Measurements from ENCODE around the gene ARPP19. TPM values are rescaled to one million over a fixed set of nuclear protein-coding genes. Genes with fewer than 3 reads are reported as not detected.

The ARPP19 gene
- total and polyA plus RNA-seq, 4 donors: 35.0 to 139 (median 68.8) TPM

DNA sequence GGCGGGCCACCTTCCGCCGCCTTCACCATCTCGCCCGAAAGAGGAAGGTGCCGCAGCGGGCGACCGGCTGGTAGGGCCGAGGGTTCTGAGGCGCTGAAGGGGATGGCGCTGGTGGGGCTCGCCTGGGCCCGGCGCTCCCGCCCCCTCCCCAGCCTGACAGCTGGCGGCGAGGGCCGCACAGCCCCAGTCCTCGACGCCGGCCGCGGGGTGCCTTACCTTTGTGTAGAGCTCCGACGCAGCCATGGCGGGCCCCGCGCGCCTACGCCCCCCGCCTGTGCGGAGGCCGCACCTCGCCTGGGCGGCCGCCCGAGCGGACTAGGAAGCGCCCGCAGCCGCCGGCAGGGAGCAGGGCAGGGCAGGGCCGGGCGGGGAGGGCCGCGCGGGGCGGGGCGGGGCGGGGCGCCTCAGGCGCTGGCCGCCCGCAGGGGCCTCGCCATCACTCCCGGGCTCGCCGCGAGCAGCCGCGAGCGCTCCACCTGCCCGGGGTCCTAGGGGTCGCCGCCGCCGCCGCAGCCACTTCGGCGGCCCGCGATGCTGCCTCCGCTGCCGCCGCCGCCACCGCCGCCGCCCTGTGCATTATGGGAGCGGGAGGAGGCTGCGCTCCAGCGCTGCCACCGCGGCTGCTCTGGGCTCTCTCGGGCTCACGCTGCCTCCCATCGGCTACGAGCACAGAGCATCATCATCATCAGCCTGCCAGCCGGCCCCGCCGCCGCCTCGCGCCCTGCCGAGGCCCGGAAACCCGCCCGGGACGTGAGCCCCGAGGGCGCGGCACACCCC, 40.1 kb downstream of the ARPP19 start, which contains the start of gene MYO5A:
MYO5A (minus strand) TSS at position 317 of the 777 bp plus-strand sequence; CDS start at position 243, 74 bp downstream.
- H3K4me1 ChIP-seq (ENCODE audit: control insufficient read depth in 5 of 5, insufficient read depth in 5 of 5, low read length in 5 of 5): peaks cover 3 to 13% (median 4%) of the 10 kb centered on the region in 5 donors
- ATAC-seq (ENCODE audit: insufficient read depth, low FRiP score): peak; percentile 96
- WGBS, 2 donors: 0 to 1% methylated on average over 68 to 103 of the region's 103 CpGs
- no peak for TF ChIP-seq CTCF (IDR thresholded peaks at IDR 0.05; ENCODE audit: control extremely low read depth, extremely low read depth)
- H3K36me3 ChIP-seq (ENCODE audit: control insufficient read depth in 4 of 4, insufficient read depth in 4 of 4, low read length in 4 of 4): no peaks in the 10 kb centered on the region
- peak within 1 kb of the TSS in 1 of 2 donors; percentile 65 for H3K9ac ChIP-seq (ENCODE audit: insufficient read depth in 1 of 2, low read length in 2 of 2)
- peak within 1 kb of the TSS; percentile 87 for H3K27ac ChIP-seq (ENCODE audit: low read depth in 1 of 2, low read length in 1 of 2)
- no peaks in the 10 kb centered on the region for H3K9me3 ChIP-seq (ENCODE audit: control insufficient read depth in 4 of 4, insufficient read depth in 3 of 4, low read length in 3 of 4)
- DNase-seq: peak; percentile 60 to 74 (median 71)
- H3K27me3 ChIP-seq (ENCODE audit: control insufficient read depth in 3 of 3, insufficient read depth in 3 of 3, low read length in 2 of 3): peaks cover 0 to 46% (median 42%) of the 10 kb centered on the region in 3 donors
- peak within 1 kb of the TSS; percentile 91 for H3K4me3 ChIP-seq

GRCh38 chr15:52527911-52528563, 40.8 kb downstream of the ARPP19 start:
- no peak for ATAC-seq (ENCODE audit: insufficient read depth, low FRiP score)
- Histone ChIP-seq H3K4me3 (peak overlapping the region; percentile 79), H3K9ac (ENCODE audit: insufficient read depth in 1 of 2, low read length in 2 of 2) (peak overlapping the region in 1 of 2 donors; percentile 32), H3K27me3 (ENCODE audit: control insufficient read depth in 3 of 3, insufficient read depth in 3 of 3, low read length in 2 of 3) (peaks cover 0 to 47% (median 43%) of the 10 kb centered on the region in 3 donors), H3K4me1 (ENCODE audit: control insufficient read depth in 5 of 5, insufficient read depth in 5 of 5, low read length in 5 of 5) (peaks cover 4 to 13% (median 6%) of the 10 kb centered on the region in 5 donors), H3K36me3 (ENCODE audit: control insufficient read depth in 4 of 4, insufficient read depth in 4 of 4, low read length in 4 of 4) (no peaks in the 10 kb centered on the region), H3K27ac (ENCODE audit: low read depth in 1 of 2, low read length in 1 of 2) (peak overlapping the region; percentile 87), H3K9me3 (ENCODE audit: control insufficient read depth in 4 of 4, insufficient read depth in 3 of 4, low read length in 3 of 4) (no peaks in the 10 kb centered on the region)
- no peak for TF ChIP-seq CTCF (IDR thresholded peaks at IDR 0.05; ENCODE audit: control extremely low read depth, extremely low read depth)
- WGBS, 2 donors: 3 to 6% methylated on average over 32 of the region's 32 CpGs
- peak; percentile 28 to 40 (median 34) for DNase-seq

DNA sequence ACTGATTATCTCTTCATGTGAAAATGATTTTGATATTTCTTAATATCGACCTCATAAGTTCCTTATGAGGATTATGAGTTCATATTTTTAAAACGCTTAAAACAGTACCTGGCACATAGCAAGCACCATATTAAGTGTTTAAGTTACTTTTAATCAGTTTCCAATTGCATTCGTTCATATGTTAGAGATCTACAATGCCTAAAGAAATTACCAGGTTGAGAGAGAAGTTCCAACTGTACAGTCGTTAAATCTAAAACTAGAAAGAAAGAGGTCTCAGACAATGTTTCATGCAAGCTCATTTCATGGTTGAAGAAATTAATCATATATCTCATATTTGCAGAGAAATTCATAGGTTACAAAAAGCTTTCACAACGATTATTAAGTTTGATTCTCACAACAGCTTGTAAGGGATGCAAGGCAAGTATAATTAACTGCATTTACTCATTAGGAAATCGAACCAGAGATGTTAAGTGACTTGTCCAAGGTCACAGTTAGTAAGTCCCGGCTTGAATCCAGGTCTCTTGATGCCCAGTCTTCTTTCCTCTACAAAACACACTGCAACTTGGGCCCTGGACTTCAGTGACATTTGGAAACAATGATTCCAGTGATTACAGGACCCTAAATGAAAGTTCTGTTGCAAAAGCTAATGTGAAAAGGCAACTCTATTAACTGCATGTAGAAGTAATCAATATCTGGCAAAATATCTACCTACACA, 41.5 kb downstream of the ARPP19 start:
- no peaks in the 10 kb centered on the region for H3K9me3 ChIP-seq (ENCODE audit: control insufficient read depth in 4 of 4, insufficient read depth in 3 of 4, low read length in 3 of 4)
- H3K4me3 ChIP-seq: no peak overlapping the region
- H3K9ac ChIP-seq (ENCODE audit: insufficient read depth in 1 of 2, low read length in 2 of 2): no peak overlapping the region
- H3K27me3 ChIP-seq (ENCODE audit: control insufficient read depth in 3 of 3, insufficient read depth in 3 of 3, low read length in 2 of 3): peaks cover 0 to 45% (median 38%) of the 10 kb centered on the region in 3 donors
- WGBS, 2 donors: 91 to 92% methylated on average over 7 of the region's 7 CpGs
- peaks cover 4 to 13% (median 6%) of the 10 kb centered on the region in 5 donors for H3K4me1 ChIP-seq (ENCODE audit: control insufficient read depth in 5 of 5, insufficient read depth in 5 of 5, low read length in 5 of 5)
- ATAC-seq (ENCODE audit: insufficient read depth, low FRiP score): no peak
- no peaks in the 10 kb centered on the region for H3K36me3 ChIP-seq (ENCODE audit: control insufficient read depth in 4 of 4, insufficient read depth in 4 of 4, low read length in 4 of 4)
- H3K27ac ChIP-seq (ENCODE audit: low read depth in 1 of 2, low read length in 1 of 2): no peak overlapping the region
- TF ChIP-seq CTCF (IDR thresholded peaks at IDR 0.05; ENCODE audit: control extremely low read depth, extremely low read depth): no peak
- no peak for DNase-seq

Measured in lung (tissue), 12 donors.